Lung microvascular endothelial cell (primary cell): ENCODE data around the gene DDOST. TPM values are rescaled to one million over a fixed set of nuclear protein-coding genes. Genes with fewer than 3 reads are reported as not detected.
A peak's percentile ranks its signal among the peaks of the same experiment; 100 is the strongest.
"Not testable (repeated sequence)": the region's sequence is repeated elsewhere in the genome, so short reads cannot be mapped to it uniquely, and the experiment has no call there.

Source experiments
- DNase-seq, 2 donors: peaks; one replicate each; pipeline versions ENCODE4 v3.0.0 to v3.0.0-alpha.2; 2010; ENCODE audit warnings: low read depth in 2 of 2
- total RNA-seq: library from RNA; depleted of rRNA; stranded (reverse); fragments of >200 nt; gene quantifications from 2 replicates; pipeline ENCODE4 v1.2.1, GENCODE V29; 2014

The DDOST gene
- total RNA-seq, 1 donor from 2014 or later: 228 TPM

- no peak for DNase-seq
These were observed 30.7 kb upstream of the DDOST start for GRCh38 chr1:20691872-20692271.

GRCh38 chr1:20689645-20690056 lies 28.5 kb upstream of the DDOST start:
- no peak for DNase-seq

- DNase-seq: no peak
These were observed 25.9 kb upstream of the DDOST start for GRCh38 chr1:20686883-20687725.

GRCh38 chr1:20685741-20686140 lies 24.6 kb upstream of the DDOST start:
- DNase-seq: no peak

- DNase-seq: peak; percentile 75 to 96
These were observed 24.0 kb upstream of the DDOST start for GRCh38 chr1:20685099-20685662.

- peak in 1 of 2 donors; percentile 61 for DNase-seq
These were observed 23.5 kb upstream of the DDOST start for GRCh38 chr1:20684651-20685050.

- peak in 1 of 2 donors; percentile 42 for DNase-seq
These were observed 23.0 kb upstream of the DDOST start for GRCh38 chr1:20684050-20684620.

GRCh38 chr1:20683614-20684013 lies 22.4 kb upstream of the DDOST start:
- no peak for DNase-seq

- DNase-seq: no peak
These were observed 21.5 kb upstream of the DDOST start for GRCh38 chr1:20682571-20683236.

GRCh38 chr1:20681999-20682398 lies 20.8 kb upstream of the DDOST start:
- no peak for DNase-seq

GRCh38 chr1:20680269-20680668 lies 19.1 kb upstream of the DDOST start:
- no peak for DNase-seq

GRCh38 chr1:20678599-20678998 lies 17.4 kb upstream of the DDOST start:
- DNase-seq: no peak

- DNase-seq: not testable (repeated sequence)
These were observed 12.5 kb upstream of the DDOST start for GRCh38 chr1:20673626-20674025.

GRCh38 chr1:20672265-20672632 lies 11.1 kb upstream of the DDOST start:
- no peak for DNase-seq

- no peak for DNase-seq
These were observed 9.8 kb upstream of the DDOST start for GRCh38 chr1:20670936-20671335.

- no peak for DNase-seq
These were observed 7.4 kb upstream of the DDOST start for GRCh38 chr1:20668581-20668980.

GRCh38 chr1:20666804-20667203 lies 5.6 kb upstream of the DDOST start:
- peak in 1 of 2 donors; percentile 20 for DNase-seq

- DNase-seq: peak in 1 of 2 donors; percentile 40
These were observed 5.0 kb upstream of the DDOST start for GRCh38 chr1:20666146-20666545.

GRCh38 chr1:20665726-20666125 lies 4.6 kb upstream of the DDOST start:
- DNase-seq: peak; percentile 33 to 53

GRCh38 chr1:20663969-20664715 lies 3.0 kb upstream of the DDOST start:
- no peak for DNase-seq

- no peak for DNase-seq
These were observed 2.2 kb upstream of the DDOST start for GRCh38 chr1:20663365-20663764.

- DNase-seq: no peak
These were observed 924 bp upstream of the DDOST start for GRCh38 chr1:20662110-20662475.
